Measurements from ENCODE around the gene CNOT6L.

CNOT6L gene

DNA sequence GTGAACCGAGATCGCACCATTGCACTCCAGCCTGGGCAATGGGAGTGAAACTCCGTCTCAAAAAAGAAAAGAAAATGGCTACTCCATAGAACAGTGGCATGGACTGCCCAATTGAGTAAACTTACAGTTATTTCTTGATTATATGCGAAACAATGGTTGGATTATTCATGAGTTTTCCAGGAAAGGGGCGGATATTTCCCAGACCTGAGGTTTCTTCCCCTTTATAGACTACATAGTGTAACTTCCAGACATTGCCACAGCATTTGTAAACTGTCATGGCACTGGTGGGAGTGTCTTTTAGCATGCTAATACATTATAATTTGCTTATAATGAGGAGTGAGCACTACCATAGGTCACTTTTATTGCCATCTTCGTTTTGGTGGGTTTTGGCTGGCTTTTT lies 29.3 kb upstream of the CNOT6L start:
- TF ChIP-seq, protein P1, sequence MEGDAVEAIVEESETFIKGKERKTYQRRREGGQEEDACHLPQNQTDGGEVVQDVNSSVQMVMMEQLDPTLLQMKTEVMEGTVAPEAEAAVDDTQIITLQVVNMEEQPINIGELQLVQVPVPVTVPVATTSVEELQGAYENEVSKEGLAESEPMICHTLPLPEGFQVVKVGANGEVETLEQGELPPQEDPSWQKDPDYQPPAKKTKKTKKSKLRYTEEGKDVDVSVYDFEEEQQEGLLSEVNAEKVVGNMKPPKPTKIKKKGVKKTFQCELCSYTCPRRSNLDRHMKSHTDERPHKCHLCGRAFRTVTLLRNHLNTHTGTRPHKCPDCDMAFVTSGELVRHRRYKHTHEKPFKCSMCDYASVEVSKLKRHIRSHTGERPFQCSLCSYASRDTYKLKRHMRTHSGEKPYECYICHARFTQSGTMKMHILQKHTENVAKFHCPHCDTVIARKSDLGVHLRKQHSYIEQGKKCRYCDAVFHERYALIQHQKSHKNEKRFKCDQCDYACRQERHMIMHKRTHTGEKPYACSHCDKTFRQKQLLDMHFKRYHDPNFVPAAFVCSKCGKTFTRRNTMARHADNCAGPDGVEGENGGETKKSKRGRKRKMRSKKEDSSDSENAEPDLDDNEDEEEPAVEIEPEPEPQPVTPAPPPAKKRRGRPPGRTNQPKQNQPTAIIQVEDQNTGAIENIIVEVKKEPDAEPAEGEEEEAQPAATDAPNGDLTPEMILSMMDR (IDR thresholded peaks at IDR 0.05; ENCODE audit: low read depth, low read length, poor library complexity, severe bottlenecking): no peak
- no peak for TF ChIP-seq EZH2phosphoT487 (IDR thresholded peaks at IDR 0.05; ENCODE audit: borderline replicate concordance, low read length)
- Histone ChIP-seq H3F3A (ENCODE audit: control insufficient read depth, insufficient read depth) (no peaks in the 10 kb centered on the region), H3K9me3 (ENCODE audit: control insufficient read depth, insufficient read depth, low read length) (no peaks in the 10 kb centered on the region), H3K27me3 (ENCODE audit: control insufficient read depth, low read length) (no peaks in the 10 kb centered on the region), H3K36me3 (ENCODE audit: control insufficient read depth, low read length) (no peaks in the 10 kb centered on the region), H3K4me2 (ENCODE audit: low read length) (no peak overlapping the region), H4K20me1 (ENCODE audit: control insufficient read depth, insufficient read depth, low read depth, low read length) (no peaks in the 10 kb centered on the region), H3K27ac (ENCODE audit: low read depth, low read length) (no peak overlapping the region), H3K4me1 (ENCODE audit: control insufficient read depth, low read length) (peaks cover 8% of the 10 kb centered on the region), H3K79me2 (ENCODE audit: control insufficient read depth, low read length) (no peaks in the 10 kb centered on the region), H3K4me3 (ENCODE audit: low read length) (no peak overlapping the region), H3K9me2 (replicated peaks; ENCODE audit: control insufficient read depth, low read length) (no peaks in the 10 kb centered on the region)

DNA sequence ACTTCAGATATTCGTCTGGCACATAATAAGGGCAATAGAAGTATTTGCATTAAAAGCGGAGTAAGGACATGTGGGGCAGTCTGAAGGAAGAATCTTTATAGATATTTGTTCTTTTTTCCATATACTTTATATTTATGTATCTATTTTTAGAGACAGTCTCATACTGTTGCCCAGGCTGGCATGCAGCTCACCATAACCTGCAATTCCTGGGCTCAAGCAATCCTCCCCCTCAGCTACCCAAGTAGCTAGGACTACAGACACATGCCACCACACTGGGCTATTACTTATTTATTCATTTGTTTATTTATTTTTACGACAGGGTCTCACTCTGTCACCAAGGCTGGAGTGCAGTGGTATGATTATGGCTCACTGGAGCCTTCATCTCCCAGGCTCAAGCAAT lies 26.8 kb upstream of the CNOT6L start:
- Histone ChIP-seq H4K20me1 (ENCODE audit: control insufficient read depth, insufficient read depth, low read depth, low read length) (no peaks in the 10 kb centered on the region), H3K4me3 (ENCODE audit: low read length) (no peak overlapping the region), H3K36me3 (ENCODE audit: control insufficient read depth, low read length) (no peaks in the 10 kb centered on the region), H3K9me2 (replicated peaks; ENCODE audit: control insufficient read depth, low read length) (no peaks in the 10 kb centered on the region), H3K4me2 (ENCODE audit: low read length) (no peak overlapping the region), H3K79me2 (ENCODE audit: control insufficient read depth, low read length) (no peaks in the 10 kb centered on the region), H3F3A (ENCODE audit: control insufficient read depth, insufficient read depth) (no peaks in the 10 kb centered on the region), H3K4me1 (ENCODE audit: control insufficient read depth, low read length) (no peaks in the 10 kb centered on the region), H3K27me3 (ENCODE audit: control insufficient read depth, low read length) (no peaks in the 10 kb centered on the region), H3K27ac (ENCODE audit: low read depth, low read length) (no peak overlapping the region), H3K9me3 (ENCODE audit: control insufficient read depth, insufficient read depth, low read length) (no peaks in the 10 kb centered on the region)
- TF ChIP-seq, protein P1 (IDR thresholded peaks at IDR 0.05; ENCODE audit: low read depth, low read length, poor library complexity, severe bottlenecking): no peak
- TF ChIP-seq EZH2phosphoT487 (IDR thresholded peaks at IDR 0.05; ENCODE audit: borderline replicate concordance, low read length): no peak

DNA sequence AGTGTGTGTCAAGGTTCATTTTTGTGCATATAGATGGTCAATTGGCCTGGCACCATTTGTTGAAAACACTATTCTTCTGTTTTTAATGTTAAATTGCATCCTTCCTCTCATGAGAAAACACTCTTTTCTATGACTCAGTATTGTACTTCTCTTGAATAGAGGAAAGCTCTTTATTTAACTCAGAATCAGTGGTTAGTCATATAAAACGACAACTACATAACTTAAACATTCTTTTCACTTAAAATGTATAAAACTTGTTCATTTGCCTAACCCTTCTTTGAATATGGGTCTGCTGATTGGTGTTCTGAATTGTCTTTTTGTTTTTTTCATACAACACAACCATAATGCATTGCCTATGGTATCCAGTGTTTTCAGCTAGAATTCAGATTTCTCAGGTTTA lies 26.2 kb upstream of the CNOT6L start:
- H3K4me2 ChIP-seq (ENCODE audit: low read length): no peak overlapping the region
- H3K4me1 ChIP-seq (ENCODE audit: control insufficient read depth, low read length): no peaks in the 10 kb centered on the region
- H3K79me2 ChIP-seq (ENCODE audit: control insufficient read depth, low read length): no peaks in the 10 kb centered on the region
- TF ChIP-seq, protein P1 (IDR thresholded peaks at IDR 0.05; ENCODE audit: low read depth, low read length, poor library complexity, severe bottlenecking): no peak
- no peak for TF ChIP-seq EZH2phosphoT487 (IDR thresholded peaks at IDR 0.05; ENCODE audit: borderline replicate concordance, low read length)
- H3K9me2 ChIP-seq (replicated peaks; ENCODE audit: control insufficient read depth, low read length): no peaks in the 10 kb centered on the region
- no peaks in the 10 kb centered on the region for H3K27me3 ChIP-seq (ENCODE audit: control insufficient read depth, low read length)
- H4K20me1 ChIP-seq (ENCODE audit: control insufficient read depth, insufficient read depth, low read depth, low read length): no peaks in the 10 kb centered on the region
- no peaks in the 10 kb centered on the region for H3K9me3 ChIP-seq (ENCODE audit: control insufficient read depth, insufficient read depth, low read length)
- H3K36me3 ChIP-seq (ENCODE audit: control insufficient read depth, low read length): no peaks in the 10 kb centered on the region
- no peak overlapping the region for H3K4me3 ChIP-seq (ENCODE audit: low read length)
- H3F3A ChIP-seq (ENCODE audit: control insufficient read depth, insufficient read depth): no peaks in the 10 kb centered on the region
- no peak overlapping the region for H3K27ac ChIP-seq (ENCODE audit: low read depth, low read length)

DNA sequence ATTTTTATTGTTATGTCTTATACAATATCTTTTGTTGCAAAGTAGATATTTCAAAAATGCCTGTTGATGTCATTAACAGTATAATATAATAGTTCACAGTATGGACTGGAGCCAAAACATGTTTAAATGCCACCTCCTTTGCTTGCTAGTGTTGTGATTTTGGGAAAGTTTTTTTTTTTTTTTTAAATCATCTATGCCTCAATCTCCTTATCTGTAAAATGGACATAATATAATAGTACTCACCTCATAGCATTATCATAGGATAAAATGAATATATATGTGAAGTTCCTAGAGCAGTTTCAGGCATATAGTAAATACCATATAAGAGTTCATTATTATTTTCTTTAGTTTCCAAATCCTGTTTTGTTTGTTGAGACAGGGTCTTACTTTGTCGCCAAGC lies 25.2 kb upstream of the CNOT6L start:
- H3K9me3 ChIP-seq (ENCODE audit: control insufficient read depth, insufficient read depth, low read length): no peaks in the 10 kb centered on the region
- H3K4me1 ChIP-seq (ENCODE audit: control insufficient read depth, low read length): no peaks in the 10 kb centered on the region
- no peak overlapping the region for H3K4me3 ChIP-seq (ENCODE audit: low read length)
- no peaks in the 10 kb centered on the region for H3K36me3 ChIP-seq (ENCODE audit: control insufficient read depth, low read length)
- H3K79me2 ChIP-seq (ENCODE audit: control insufficient read depth, low read length): no peaks in the 10 kb centered on the region
- no peaks in the 10 kb centered on the region for H3K27me3 ChIP-seq (ENCODE audit: control insufficient read depth, low read length)
- H3K9me2 ChIP-seq (replicated peaks; ENCODE audit: control insufficient read depth, low read length): no peaks in the 10 kb centered on the region
- TF ChIP-seq, protein P1 (IDR thresholded peaks at IDR 0.05; ENCODE audit: low read depth, low read length, poor library complexity, severe bottlenecking): no peak
- no peak for TF ChIP-seq EZH2phosphoT487 (IDR thresholded peaks at IDR 0.05; ENCODE audit: borderline replicate concordance, low read length)
- no peak overlapping the region for H3K27ac ChIP-seq (ENCODE audit: low read depth, low read length)
- no peaks in the 10 kb centered on the region for H3F3A ChIP-seq (ENCODE audit: control insufficient read depth, insufficient read depth)
- no peak overlapping the region for H3K4me2 ChIP-seq (ENCODE audit: low read length)
- no peaks in the 10 kb centered on the region for H4K20me1 ChIP-seq (ENCODE audit: control insufficient read depth, insufficient read depth, low read depth, low read length)

Data from DOHH2 (cell line).